Right cardiac atrium (tissue), 5 donors: ENCODE results near the gene SMARCA4. TPM values are rescaled to one million over a fixed set of nuclear protein-coding genes. Genes with fewer than 3 reads are reported as not detected.
A peak's percentile ranks its signal among the peaks of the same experiment; 100 is the strongest.

ENCODE experiments used
- ATAC-seq, 2 donors: fragments of 200-7000 bp; cut with Tn5 transposase; one replicate each; pipeline versions ENCODE4 v1.8.0 to v1.9.1; 2020; ENCODE audit warnings: moderate library complexity in 2 of 2, mild to moderate bottlenecking in 1 of 2
- DNase-seq, 3 donors: peaks; one replicate each; pipeline ENCODE4 v3.0.0-alpha.2; 2020
- H3K27ac ChIP-seq: one replicate; pipeline ENCODE4 v1.5.1; 2013; ENCODE audit warnings: mild to moderate bottlenecking, low read length, control low read depth, moderate library complexity
- H3K27me3 ChIP-seq: one replicate; pipeline ENCODE4 v1.6.1; 2013; ENCODE audit not compliant: control insufficient read depth, insufficient read depth
- H3K4me1 ChIP-seq: one replicate; pipeline ENCODE4 v1.6.1; 2013; ENCODE audit warnings: low read length; ENCODE audit not compliant: control insufficient read depth, insufficient read depth
- H3K4me3 ChIP-seq: one replicate; pipeline ENCODE4 v1.5.1; 2013; ENCODE audit warnings: low read length, control low read depth
- H3K9me3 ChIP-seq: one replicate; pipeline ENCODE4 v1.6.1; 2013; ENCODE audit warnings: low read length; ENCODE audit not compliant: control insufficient read depth
- WGBS: extraction: QIAGEN DNeasy Blood & Tissue Kit; methylation state at CpG from one replicate; pipeline ENCODE4 v1.1.7; 2013; 5-methylcytosine and 5-hydroxymethylcytosine counted together
- intact Hi-C, 4 donors: fragments of 100-400 bp; cut with DNase I; formaldehyde crosslinking; loops; one replicate each; pipeline versions ENCODE4 v1.11.0 to v1.14.0; 2022 to 2023
- polyA plus RNA-seq: library from polyadenylated mRNA; stranded (reverse); fragments of 200-250 nt; gene quantifications from one replicate; pipeline ENCODE4 v1.2.3, GENCODE V29; 2013
- total RNA-seq, 4 donors: library from RNA; stranded (reverse); fragmentation: NEBNext Ultra II Directional; extraction: Animal tissue kit (Norgen Biotek cat#: 25700); gene quantifications; one replicate each; pipeline ENCODE4 v1.2.1, GENCODE V29; 2021
- donor health status: healthy with polysubstance abuse.
- donor health status: DM: no; HTN: yes; CAD: no.
- donor health status: DM: no; HTN: no; CAD: no.
- donor health status: DM: no; HTN: yes; CAD: no; lungs with severe emphysema.
- donor health status: DM: yes; HTN: yes; CAD: no.

Gene SMARCA4
- total and polyA plus RNA-seq, 5 donors = 33.1 to 49.6 (median 44.4) TPM

GRCh38 chr19:10981252-10981895, 20.5 kb downstream of the SMARCA4 start:
- H3K9me3 ChIP-seq = no peaks in the 10 kb centered on the region
- peaks cover 3% of the 10 kb centered on the region for H3K4me1 ChIP-seq
- no peak overlapping the region for H3K4me3 ChIP-seq
- no peaks in the 10 kb centered on the region for H3K27me3 ChIP-seq
- 86% methylated on average over 8 of the region's 8 CpGs for WGBS
- no peak overlapping the region for H3K27ac ChIP-seq
- DNase-seq = peak in 1 of 3 donors; percentile 16
- intact Hi-C loops = no loop called here
- no peak for ATAC-seq

- H3K9me3 ChIP-seq = no peaks in the 10 kb centered on the region
- DNase-seq (peak in 1 of 3 donors; percentile 51), ATAC-seq (no peak)
- H3K27ac ChIP-seq = no peak overlapping the region
- H3K27me3 ChIP-seq = no peaks in the 10 kb centered on the region
- H3K4me3 ChIP-seq = no peak overlapping the region
- WGBS = 83% methylated on average over 6 of the region's 6 CpGs
- no peaks in the 10 kb centered on the region for H3K4me1 ChIP-seq
- intact Hi-C loops = no loop called here
Observed at GRCh38 chr19:10983026-10983425, 22.2 kb downstream of the SMARCA4 start.

- Histone ChIP-seq H3K4me1 (no peaks in the 10 kb centered on the region), H3K4me3 (no peak overlapping the region), H3K27ac (no peak overlapping the region), H3K9me3 (no peaks in the 10 kb centered on the region), H3K27me3 (no peaks in the 10 kb centered on the region)
- peak; percentile 19 to 20 for ATAC-seq
- intact Hi-C loops = no loop called here
- WGBS = 92% methylated on average over 21 of the region's 21 CpGs
- DNase-seq = peak in 2 of 3 donors; percentile 35 to 53
Observed at GRCh38 chr19:10984166-10984735, 23.4 kb downstream of the SMARCA4 start.

- intact Hi-C loops = no loop called here
- Histone ChIP-seq H3K4me3 (no peak overlapping the region), H3K27me3 (no peaks in the 10 kb centered on the region), H3K9me3 (no peaks in the 10 kb centered on the region), H3K27ac (no peak overlapping the region), H3K4me1 (no peaks in the 10 kb centered on the region)
- DNase-seq (peak in 2 of 3 donors; percentile 17 to 21), ATAC-seq (no peak)
- WGBS = 89% methylated on average over 10 of the region's 10 CpGs
Observed at GRCh38 chr19:10985502-10985901, 24.7 kb downstream of the SMARCA4 start.

GRCh38 chr19:10986301-10987127, 25.7 kb downstream of the SMARCA4 start:
- intact Hi-C loops = no loop called here
- Histone ChIP-seq H3K27me3 (no peaks in the 10 kb centered on the region), H3K9me3 (no peaks in the 10 kb centered on the region), H3K27ac (no peak overlapping the region), H3K4me3 (no peak overlapping the region), H3K4me1 (no peaks in the 10 kb centered on the region)
- WGBS = 95% methylated on average over 32 of the region's 32 CpGs
- ATAC-seq (no peak), DNase-seq (peak in 2 of 3 donors; percentile 37 to 49)

- Histone ChIP-seq H3K4me1 (no peaks in the 10 kb centered on the region), H3K27ac (no peak overlapping the region), H3K9me3 (no peaks in the 10 kb centered on the region), H3K27me3 (no peaks in the 10 kb centered on the region), H3K4me3 (no peak overlapping the region)
- DNase-seq (peak in 2 of 3 donors; percentile 45 to 55), ATAC-seq (no peak)
- 92% methylated on average over 32 of the region's 32 CpGs for WGBS
- intact Hi-C loops = no loop called here
Observed at GRCh38 chr19:10987571-10988297, 26.9 kb downstream of the SMARCA4 start.

GRCh38 chr19:10988380-10988779, 27.6 kb downstream of the SMARCA4 start:
- intact Hi-C loops = no loop called here
- Histone ChIP-seq H3K4me3 (no peak overlapping the region), H3K27ac (no peak overlapping the region), H3K27me3 (no peaks in the 10 kb centered on the region), H3K9me3 (no peaks in the 10 kb centered on the region), H3K4me1 (no peaks in the 10 kb centered on the region)
- ATAC-seq (no peak), DNase-seq (no peak)
- 92% methylated on average over 2 of the region's 2 CpGs for WGBS

- Histone ChIP-seq H3K27ac (no peak overlapping the region), H3K4me1 (no peaks in the 10 kb centered on the region), H3K4me3 (no peak overlapping the region), H3K27me3 (no peaks in the 10 kb centered on the region), H3K9me3 (no peaks in the 10 kb centered on the region)
- 89% methylated on average over 12 of the region's 12 CpGs for WGBS
- DNase-seq (peak in 2 of 3 donors; percentile 23 to 32), ATAC-seq (no peak)
- intact Hi-C loops = no loop called here
Observed at GRCh38 chr19:10988921-10989320, 28.1 kb downstream of the SMARCA4 start.

- 95% methylated on average over 20 of the region's 20 CpGs for WGBS
- intact Hi-C loops = no loop called here
Observed at GRCh38 chr19:10991076-10991475, 30.2 kb downstream of the SMARCA4 start.

GRCh38 chr19:10991521-10992081, 30.8 kb downstream of the SMARCA4 start:
- DNase-seq (peak in 1 of 3 donors; percentile 28), ATAC-seq (no peak)
- 94% methylated on average over 9 of the region's 9 CpGs for WGBS
- H3K9me3 ChIP-seq = no peaks in the 10 kb centered on the region
- H3K27ac ChIP-seq = no peak overlapping the region
- H3K4me3 ChIP-seq = no peak overlapping the region
- no peaks in the 10 kb centered on the region for H3K4me1 ChIP-seq
- intact Hi-C loops = no loop called here
- no peaks in the 10 kb centered on the region for H3K27me3 ChIP-seq

More at GRCh38 chr19:10991076-10991475, 30.2 kb downstream of the SMARCA4 start:
- Histone ChIP-seq H3K27me3 (no peaks in the 10 kb centered on the region), H3K27ac (no peak overlapping the region), H3K4me1 (no peaks in the 10 kb centered on the region), H3K9me3 (no peaks in the 10 kb centered on the region), H3K4me3 (no peak overlapping the region)
- no peak for ATAC-seq
- DNase-seq = peak in 1 of 3 donors; percentile 28
